Activated CD4-positive, CD25-positive, alpha-beta regulatory T cell treated with anti-CD3 and anti-CD28 coated beads, Interleukin-2, amount 50 U/mL, for 16 hours (primary cell): Measurements from ENCODE around the gene IL17A.
"Not testable (repeated sequence)": the region's sequence is repeated elsewhere in the genome, so short reads cannot be mapped to it uniquely, and the experiment has no call there.

Experiments
- DNase-seq: peaks from one replicate; pipeline ENCODE4 v3.0.0-alpha.2; 2020; ENCODE audit warnings: low read depth, low spot score

IL17A gene

DNA sequence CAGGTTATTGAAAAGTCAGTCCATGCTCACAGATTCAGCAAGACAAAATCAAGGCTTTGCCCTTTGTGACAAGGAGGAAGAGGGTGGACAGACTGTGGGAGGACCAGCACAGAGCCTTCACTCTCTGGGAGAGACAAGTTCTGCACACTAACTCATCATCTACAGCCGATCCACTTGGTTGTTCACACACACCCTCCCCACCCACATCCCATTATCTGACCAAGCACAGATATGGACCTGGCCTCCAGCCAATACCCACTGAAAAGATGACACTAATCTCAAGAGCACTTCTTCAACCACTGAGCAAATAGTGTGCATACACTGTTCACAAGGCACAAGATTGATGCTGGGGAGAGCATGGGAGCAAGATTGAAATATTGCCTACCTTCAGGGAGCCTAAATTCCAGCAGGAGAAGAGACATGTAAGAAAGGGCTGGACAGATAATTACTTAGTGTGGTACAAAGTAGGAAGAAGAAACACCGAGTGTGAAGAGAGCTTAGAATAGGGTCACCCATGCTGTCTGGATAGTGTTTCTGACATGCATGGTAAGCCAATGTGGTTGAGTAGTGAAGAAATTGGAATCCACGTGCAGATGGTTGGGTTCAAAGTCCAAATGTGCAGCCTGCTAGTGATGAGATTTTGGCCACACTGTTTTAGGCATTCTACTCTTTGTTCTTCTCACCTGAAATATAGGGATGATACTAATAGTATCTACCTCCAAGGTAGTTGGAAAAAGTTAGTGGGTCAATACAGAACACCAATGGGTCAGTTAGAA is 21.7 kb upstream of the IL17A start:
- DNase-seq: no peak

DNA sequence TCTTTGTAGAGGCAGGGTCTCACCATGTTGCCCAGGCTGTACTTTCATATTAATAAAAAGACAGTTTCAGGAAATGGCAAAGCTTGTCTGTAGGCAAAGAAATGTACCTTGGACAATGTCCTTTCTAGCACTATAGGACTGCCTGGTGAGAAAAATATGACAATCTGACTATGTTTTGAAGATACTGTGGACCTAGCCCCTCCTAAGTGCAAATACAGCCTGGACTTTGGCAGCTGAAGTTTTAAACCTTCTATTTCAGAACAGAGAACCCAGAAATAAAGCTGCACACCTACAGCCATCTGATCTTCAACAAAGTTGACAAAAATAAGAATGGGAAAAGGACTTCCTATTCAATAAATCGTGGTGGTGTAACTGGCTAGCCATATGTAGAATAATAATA is 18.9 kb upstream of the IL17A start:
- DNase-seq: no peak

- DNase-seq: not testable (repeated sequence)
Observed at GRCh38 chr6:52168351-52168750, 17.8 kb upstream of the IL17A start.

DNA sequence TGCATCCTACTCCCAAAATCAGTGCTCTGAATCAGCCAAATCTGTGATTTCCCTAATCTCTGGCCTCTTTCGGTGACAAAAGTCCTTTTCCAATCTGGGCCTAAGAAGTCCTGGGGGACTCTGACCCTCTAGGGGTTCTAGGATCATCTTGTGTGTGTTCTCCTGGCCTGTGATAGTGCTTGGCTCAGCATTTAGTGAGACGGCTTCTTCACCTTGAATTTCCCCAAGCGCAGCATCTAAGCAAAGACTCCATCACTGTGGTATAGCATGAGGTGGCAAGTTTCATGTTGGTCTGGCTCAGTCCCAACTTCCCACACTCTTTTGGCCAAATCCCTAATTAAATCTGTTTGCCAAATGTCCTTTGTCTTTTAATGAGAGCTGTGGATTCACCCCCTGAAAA is 12.1 kb upstream of the IL17A start:
- no peak for DNase-seq

GRCh38 chr6:52176550-52176949 is 9.6 kb upstream of the IL17A start:
- DNase-seq: no peak

- DNase-seq: no peak
Observed at GRCh38 chr6:52177961-52178360, 8.2 kb upstream of the IL17A start.

- no peak for DNase-seq
Observed at GRCh38 chr6:52180787-52181558, 5.2 kb upstream of the IL17A start.

GRCh38 chr6:52183131-52183713 is 3.0 kb upstream of the IL17A start:
- DNase-seq: no peak

DNA sequence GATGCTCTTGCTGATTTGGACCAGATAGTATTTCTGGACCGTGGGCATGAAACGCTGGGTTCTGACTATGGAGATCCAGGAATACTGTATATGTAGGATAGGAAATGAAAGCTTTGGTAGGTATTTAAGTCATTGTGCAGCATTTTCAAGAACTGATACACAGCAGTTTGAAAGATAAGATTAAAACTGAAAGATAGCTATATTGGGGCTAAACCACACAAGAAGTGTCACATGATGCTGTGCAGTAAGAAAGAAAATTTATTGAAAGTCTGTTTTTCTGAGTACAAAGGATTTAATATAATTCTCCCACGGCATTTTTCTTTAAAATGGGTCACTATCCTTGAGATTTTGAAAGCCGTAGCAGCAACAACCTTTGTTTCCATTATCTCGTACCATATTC is 305 bp downstream of the IL17A start:
- DNase-seq: no peak

DNA sequence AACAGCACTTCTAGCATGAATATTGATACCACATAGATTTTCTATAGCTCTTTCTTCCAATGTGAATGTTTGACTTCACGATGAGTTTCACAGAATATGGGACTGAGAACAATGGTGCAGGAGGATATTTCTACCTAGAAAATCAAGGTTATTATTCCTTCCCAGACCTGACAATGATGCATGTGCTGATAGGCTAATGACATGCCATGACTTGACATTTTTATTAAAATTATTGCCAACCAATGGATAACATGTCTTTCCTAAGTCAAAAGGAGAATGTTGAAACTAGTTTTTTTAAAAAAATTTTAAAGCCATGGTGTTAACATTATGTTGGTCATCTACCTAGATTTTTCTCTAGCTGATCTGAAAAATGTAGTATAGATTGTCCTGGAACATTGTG is 923 bp downstream of the IL17A start:
- DNase-seq: no peak

DNA sequence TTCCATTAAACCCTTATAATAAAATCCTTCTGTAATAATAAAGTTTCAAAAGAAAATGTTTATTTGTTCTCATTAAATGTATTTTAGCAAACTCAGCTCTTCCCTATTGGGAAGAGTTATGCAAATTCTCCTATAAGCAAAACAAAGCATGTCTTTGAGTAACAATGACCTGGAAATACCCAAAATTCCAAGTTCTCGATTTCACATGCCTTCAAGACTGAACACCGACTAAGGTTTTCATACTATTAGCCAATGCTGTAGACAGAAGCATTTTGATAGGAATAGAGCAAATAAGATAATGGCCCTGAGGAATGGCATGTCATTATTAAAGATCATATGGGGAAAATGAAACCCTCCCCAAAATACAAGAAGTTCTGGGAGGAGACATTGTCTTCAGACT is 3.8 kb downstream of the IL17A start:
- DNase-seq: no peak

- DNase-seq: no peak
Observed at GRCh38 chr6:52190409-52190808, 4.2 kb downstream of the IL17A start.

- no peak for DNase-seq
Observed at GRCh38 chr6:52191824-52192223, 5.6 kb downstream of the IL17A start.

GRCh38 chr6:52195886-52196285 is 9.7 kb downstream of the IL17A start:
- DNase-seq: no peak

DNA sequence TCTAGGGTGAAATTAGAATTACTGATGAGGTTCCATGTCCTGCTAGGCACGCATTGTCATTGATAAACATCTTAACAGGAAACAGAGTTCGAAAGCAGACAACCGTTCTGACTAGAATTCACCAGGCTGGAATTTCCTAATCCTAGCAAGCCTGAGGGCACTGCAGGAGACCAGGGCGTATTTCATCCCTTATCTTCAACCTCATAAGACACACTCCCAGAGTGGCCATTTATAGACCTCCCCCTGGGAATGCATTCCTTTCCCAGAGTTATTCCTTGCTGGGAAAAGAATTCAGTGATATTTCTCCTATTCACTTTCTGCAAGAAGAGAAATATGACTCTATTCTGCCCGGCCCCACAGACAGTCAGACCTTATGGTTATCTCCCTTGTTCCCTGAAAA is 13.9 kb downstream of the IL17A start:
- DNase-seq: not testable (repeated sequence)

- no peak for DNase-seq
Observed at GRCh38 chr6:52201046-52201445, 14.9 kb downstream of the IL17A start.

DNA sequence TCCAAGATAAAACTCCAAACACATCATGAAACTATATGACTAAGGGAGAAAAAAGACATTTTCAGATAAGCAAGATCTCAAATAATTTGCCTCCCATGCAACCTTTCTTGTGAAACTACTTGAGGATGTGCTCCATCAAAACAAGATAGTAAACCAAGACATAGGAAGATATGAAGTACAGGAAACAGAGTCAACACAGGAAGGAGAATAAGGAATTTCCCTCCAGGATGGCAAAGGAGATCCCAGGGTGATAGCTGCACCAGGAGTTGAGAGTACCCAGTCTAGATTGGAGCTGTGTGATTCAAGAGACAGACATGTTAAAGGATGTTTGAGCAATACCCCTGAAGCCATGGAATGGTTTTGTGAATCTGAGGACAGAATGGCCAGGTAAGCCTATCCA is 15.3 kb downstream of the IL17A start:
- DNase-seq: no peak

DNA sequence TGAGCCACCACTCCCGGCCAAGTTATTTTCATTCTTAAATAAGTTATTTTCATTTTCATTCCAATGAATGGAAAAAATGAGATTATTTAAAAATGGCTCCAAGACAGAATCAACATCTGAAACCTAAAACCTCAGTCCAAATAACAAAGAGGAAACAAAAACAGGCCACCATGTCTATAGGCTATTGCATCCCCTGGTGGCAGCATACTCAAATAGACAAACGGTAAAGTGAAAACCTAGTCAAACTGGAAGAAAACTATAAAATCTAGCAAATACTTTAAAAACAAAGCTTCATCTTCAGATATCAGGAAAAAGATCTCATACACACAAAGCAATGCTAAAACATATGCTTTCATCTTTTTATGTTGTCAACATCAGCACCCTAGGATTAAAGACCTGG is 20.9 kb downstream of the IL17A start:
- no peak for DNase-seq

- no peak for DNase-seq
Observed at GRCh38 chr6:52208612-52209011, 22.4 kb downstream of the IL17A start.

DNA sequence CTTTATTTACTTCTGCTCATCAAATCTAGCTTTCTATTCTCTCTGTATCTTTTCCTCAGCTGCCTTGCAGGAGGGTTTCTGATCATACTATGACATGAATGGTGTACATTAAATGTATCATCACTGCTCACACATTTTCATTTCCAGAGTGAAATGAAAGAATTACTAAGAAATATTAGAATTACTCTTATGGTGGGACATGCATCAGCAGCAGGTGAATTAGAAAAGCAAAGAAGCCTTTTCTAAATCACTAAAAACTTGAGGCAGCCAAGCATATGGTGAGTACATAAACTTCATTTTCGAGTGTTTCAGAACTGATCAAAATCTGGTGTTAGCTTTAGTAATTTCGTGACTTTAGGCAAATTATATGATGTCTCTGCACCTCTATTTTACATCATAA is 23.6 kb downstream of the IL17A start:
- DNase-seq: no peak

GRCh38 chr6:52210227-52210626 is 24.1 kb downstream of the IL17A start:
- DNase-seq: no peak

DNA sequence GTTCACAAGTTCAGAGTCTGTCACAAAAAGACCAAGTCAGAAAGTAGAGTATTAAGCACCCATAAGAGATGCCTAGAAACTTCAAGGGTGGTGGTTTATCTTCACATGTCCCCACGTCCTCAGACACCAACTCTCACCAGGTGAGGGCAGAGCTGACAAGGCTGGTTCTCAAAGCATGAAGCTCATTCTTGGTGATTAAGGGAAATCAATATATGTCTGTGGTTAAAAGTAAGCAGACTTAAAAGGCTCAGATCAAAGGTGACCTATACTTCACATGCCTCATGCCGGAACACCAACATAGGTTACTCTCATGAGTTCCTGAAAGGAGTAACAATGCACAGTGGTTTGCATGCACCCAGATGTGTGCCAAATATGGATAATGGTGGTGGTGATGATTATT is 27.0 kb downstream of the IL17A start:
- no peak for DNase-seq

DNA sequence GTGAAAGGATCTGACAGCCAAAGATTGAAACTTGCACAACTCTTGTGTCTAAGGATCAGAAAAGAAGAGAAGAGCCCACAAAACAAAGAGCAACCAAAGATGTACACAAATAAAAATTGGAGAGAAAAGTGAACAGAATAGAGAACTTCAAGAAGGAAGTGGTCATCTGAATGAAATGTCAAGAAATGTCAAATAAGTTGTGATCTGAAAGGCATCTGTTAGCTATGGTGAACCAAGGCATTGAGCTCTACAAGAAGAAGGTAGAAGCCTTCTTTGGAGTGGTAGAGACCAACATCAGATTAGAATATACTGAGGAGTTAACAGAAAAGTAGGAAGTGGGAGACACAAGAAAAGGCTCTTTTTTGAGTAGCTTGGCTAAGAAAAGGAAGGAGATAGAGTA is 29.6 kb downstream of the IL17A start:
- DNase-seq: no peak
